Right cardiac atrium (tissue), 5 donors: ENCODE data around the gene PPP2R5C. TPM values are rescaled to one million over a fixed set of nuclear protein-coding genes. Genes with fewer than 3 reads are reported as not detected.

Experiments used
- ATAC-seq, 2 donors: fragments of 200-7000 bp; cut with Tn5 transposase; one replicate each; pipeline versions ENCODE4 v1.8.0 to v1.9.1; 2020; ENCODE audit warnings: moderate library complexity in 2 of 2, mild to moderate bottlenecking in 1 of 2
- DNase-seq, 3 donors: peaks; one replicate each; pipeline ENCODE4 v3.0.0-alpha.2; 2020
- H3K27ac ChIP-seq: one replicate; pipeline ENCODE4 v1.5.1; 2013; ENCODE audit warnings: mild to moderate bottlenecking, low read length, control low read depth, moderate library complexity
- H3K27me3 ChIP-seq: one replicate; pipeline ENCODE4 v1.6.1; 2013; ENCODE audit not compliant: control insufficient read depth, insufficient read depth
- H3K4me1 ChIP-seq: one replicate; pipeline ENCODE4 v1.6.1; 2013; ENCODE audit warnings: low read length; ENCODE audit not compliant: control insufficient read depth, insufficient read depth
- H3K4me3 ChIP-seq: one replicate; pipeline ENCODE4 v1.5.1; 2013; ENCODE audit warnings: low read length, control low read depth
- H3K9me3 ChIP-seq: one replicate; pipeline ENCODE4 v1.6.1; 2013; ENCODE audit warnings: low read length; ENCODE audit not compliant: control insufficient read depth
- WGBS: extraction: QIAGEN DNeasy Blood & Tissue Kit; methylation state at CpG from one replicate; pipeline ENCODE4 v1.1.7; 2013; 5-methylcytosine and 5-hydroxymethylcytosine counted together
- intact Hi-C, 4 donors: fragments of 100-400 bp; cut with DNase I; formaldehyde crosslinking; loops; one replicate each; pipeline versions ENCODE4 v1.11.0 to v1.14.0; 2022 to 2023
- polyA plus RNA-seq: library from polyadenylated mRNA; stranded (reverse); fragments of 200-250 nt; gene quantifications from one replicate; pipeline ENCODE4 v1.2.3, GENCODE V29; 2013
- total RNA-seq, 4 donors: library from RNA; stranded (reverse); fragmentation: NEBNext Ultra II Directional; extraction: Animal tissue kit (Norgen Biotek cat#: 25700); gene quantifications; one replicate each; pipeline ENCODE4 v1.2.1, GENCODE V29; 2021
- donor health status: healthy with polysubstance abuse.
- donor health status: DM: no; HTN: yes; CAD: no.
- donor health status: DM: no; HTN: no; CAD: no.
- donor health status: DM: no; HTN: yes; CAD: no; lungs with severe emphysema.
- donor health status: DM: yes; HTN: yes; CAD: no.

Gene PPP2R5C
- total and polyA plus RNA-seq, 5 donors: 100.0 to 158 (median 144) TPM

DNA sequence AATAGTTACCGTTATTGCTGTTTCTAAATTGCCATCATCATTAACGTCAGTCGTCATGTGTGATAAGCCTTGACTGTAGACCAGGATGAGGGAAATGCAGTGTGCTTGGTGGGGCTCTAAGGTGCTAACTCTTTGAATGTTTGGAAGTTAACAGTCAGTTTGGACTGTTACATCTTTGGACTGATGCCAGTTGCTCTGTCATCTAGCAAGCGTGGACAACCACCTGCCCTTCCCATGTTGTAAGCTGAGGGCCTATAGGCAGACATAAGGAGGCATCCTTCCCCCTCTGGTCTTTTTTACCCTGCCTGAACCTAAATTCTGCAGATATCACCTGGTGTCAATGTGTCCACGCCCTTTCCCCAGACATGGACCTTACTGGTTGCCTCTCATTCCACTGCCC lies 94.4 kb downstream of the PPP2R5C start:
- ATAC-seq: no peak
- DNase-seq: no peak
- Histone ChIP-seq H3K27me3 (no peaks in the 10 kb centered on the region), H3K27ac (no peak overlapping the region), H3K4me1 (peaks cover 8% of the 10 kb centered on the region), H3K9me3 (no peaks in the 10 kb centered on the region), H3K4me3 (no peak overlapping the region)
- 62% methylated on average over 5 of the region's 5 CpGs for WGBS
- intact Hi-C loops: no loop called here

GRCh38 chr14:101856536-101856935 lies 95.0 kb downstream of the PPP2R5C start:
- H3K4me3 ChIP-seq: no peak overlapping the region
- ATAC-seq (no peak), DNase-seq (no peak)
- H3K27ac ChIP-seq: no peak overlapping the region
- H3K27me3 ChIP-seq: no peaks in the 10 kb centered on the region
- WGBS: 77% methylated on average over 4 of the region's 4 CpGs
- H3K9me3 ChIP-seq: no peaks in the 10 kb centered on the region
- H3K4me1 ChIP-seq: peaks cover 8% of the 10 kb centered on the region
- intact Hi-C loops: no loop called here

DNA sequence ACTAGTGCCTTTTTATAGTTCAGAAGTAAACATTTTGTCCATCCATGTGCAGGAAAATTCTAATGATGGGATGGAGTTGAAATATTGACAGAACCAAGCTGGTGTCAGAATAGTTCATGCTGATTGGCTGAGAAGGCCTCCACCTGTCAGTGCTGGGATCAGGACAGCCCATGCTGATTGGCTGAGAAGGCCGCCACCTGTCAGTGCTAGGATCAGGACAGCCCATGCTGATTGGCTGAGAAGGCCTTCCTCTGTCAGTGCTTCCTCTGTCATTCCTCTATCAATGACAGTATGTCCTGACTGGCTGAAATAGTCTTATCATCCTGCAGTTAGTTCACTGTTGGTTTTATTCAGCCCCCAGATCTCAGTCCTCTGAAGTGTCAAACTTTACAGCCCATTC lies 95.7 kb downstream of the PPP2R5C start:
- H3K9me3 ChIP-seq: no peaks in the 10 kb centered on the region
- H3K27me3 ChIP-seq: no peaks in the 10 kb centered on the region
- DNase-seq (no peak), ATAC-seq (no peak)
- no peak overlapping the region for H3K27ac ChIP-seq
- no peak overlapping the region for H3K4me3 ChIP-seq
- peaks cover 12% of the 10 kb centered on the region for H3K4me1 ChIP-seq
- intact Hi-C loops: no loop called here
- WGBS: 96% methylated on average over 1 of the region's 1 CpG

DNA sequence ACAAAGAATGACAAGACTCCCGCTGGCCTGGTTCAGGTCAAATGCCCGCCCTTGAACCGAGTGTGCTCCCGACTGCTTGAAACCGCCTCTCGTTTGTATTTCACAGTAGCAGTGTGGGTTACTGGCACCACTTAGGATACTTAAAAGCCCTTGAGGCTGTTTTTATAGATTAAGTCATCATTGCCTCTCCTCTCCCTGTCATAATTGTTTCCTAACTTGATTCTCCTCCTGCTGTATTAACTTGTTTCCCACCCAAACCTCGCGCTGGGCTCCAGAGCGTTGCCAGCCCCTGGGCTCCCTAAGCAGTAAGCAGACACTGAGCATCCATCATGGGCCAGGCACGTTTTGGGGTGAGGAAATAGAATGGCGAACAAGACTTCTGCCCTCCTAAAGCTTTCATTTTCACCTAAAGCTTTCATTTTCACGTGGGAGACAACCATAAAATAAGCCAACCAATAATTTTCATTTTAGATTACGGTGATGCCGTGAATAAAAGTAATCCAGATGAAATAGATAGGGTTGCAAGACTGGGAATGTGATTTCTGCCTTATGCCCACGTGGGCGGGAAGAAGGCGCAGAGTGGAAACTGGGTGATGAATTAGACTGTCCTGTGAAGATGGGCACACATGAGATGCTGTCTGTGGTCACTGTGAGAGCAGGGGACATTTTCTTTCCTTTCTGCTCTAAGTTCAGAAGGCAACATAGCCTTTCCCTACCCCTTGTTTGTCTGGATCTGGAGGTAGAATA lies 97.5 kb downstream of the PPP2R5C start:
- ATAC-seq: peak; percentile 58 to 71
- intact Hi-C loops: no loop called here
- DNase-seq: no peak
- Histone ChIP-seq H3K27ac (peak overlapping the region; percentile 79), H3K27me3 (no peaks in the 10 kb centered on the region), H3K4me3 (no peak overlapping the region), H3K9me3 (no peaks in the 10 kb centered on the region), H3K4me1 (peaks cover 8% of the 10 kb centered on the region)
- 75% methylated on average over 17 of the region's 17 CpGs for WGBS

DNA sequence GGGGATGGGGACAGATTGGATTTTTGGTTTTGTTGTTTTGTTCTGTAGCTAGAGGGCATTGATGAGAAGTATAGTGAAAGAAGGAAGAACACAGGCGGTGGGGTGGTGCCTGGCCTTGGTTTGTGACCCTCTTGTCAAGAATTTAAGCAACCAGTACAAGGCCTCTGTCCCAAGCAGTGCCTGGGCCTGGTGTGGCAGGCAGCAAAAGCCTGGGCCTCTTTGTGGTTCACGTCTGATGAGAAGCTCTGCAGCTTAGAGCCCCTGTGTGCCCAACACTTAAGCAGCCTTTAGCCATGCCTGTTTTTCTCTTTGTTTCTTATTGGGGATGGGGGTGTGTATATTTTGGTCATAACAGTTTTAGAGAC lies 98.0 kb downstream of the PPP2R5C start:
- intact Hi-C loops: no loop called here
- 86% methylated on average over 2 of the region's 2 CpGs for WGBS
- H3K4me3 ChIP-seq: no peak overlapping the region
- H3K27ac ChIP-seq: no peak overlapping the region
- H3K4me1 ChIP-seq: peaks cover 8% of the 10 kb centered on the region
- DNase-seq: no peak
- H3K27me3 ChIP-seq: no peaks in the 10 kb centered on the region
- ATAC-seq: no peak
- no peaks in the 10 kb centered on the region for H3K9me3 ChIP-seq

- H3K4me3 ChIP-seq: no peak overlapping the region
- no peak overlapping the region for H3K27ac ChIP-seq
- intact Hi-C loops: no loop called here
- DNase-seq (no peak), ATAC-seq (no peak)
- 98% methylated on average over 1 of the region's 1 CpG for WGBS
- peaks cover 8% of the 10 kb centered on the region for H3K4me1 ChIP-seq
- no peaks in the 10 kb centered on the region for H3K9me3 ChIP-seq
- no peaks in the 10 kb centered on the region for H3K27me3 ChIP-seq
Observed at GRCh38 chr14:101859958-101860357, 98.4 kb downstream of the PPP2R5C start.

DNA sequence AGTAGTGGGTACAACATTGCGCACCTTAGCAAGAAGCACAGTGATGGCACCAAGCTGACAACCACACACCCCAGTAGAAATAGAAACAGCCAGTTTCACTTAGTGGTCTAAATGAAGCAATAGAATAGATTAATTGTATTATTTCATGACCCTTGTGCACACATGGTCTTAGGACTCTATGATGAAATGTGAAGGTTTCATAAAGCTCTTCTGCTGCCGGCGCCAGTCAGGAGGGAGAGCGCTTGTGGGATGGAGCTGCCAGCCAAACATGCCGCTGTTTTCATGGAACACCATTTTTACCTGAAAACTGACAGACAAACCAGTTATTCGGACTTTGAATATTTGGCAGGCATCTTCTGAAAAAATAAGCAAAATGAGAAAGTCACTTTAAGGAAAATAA lies 100.0 kb downstream of the PPP2R5C start:
- intact Hi-C loops: no loop called here
- no peak for DNase-seq
- H3K9me3 ChIP-seq: no peaks in the 10 kb centered on the region
- no peak overlapping the region for H3K4me3 ChIP-seq
- WGBS: 92% methylated on average over 6 of the region's 6 CpGs
- ATAC-seq: no peak
- H3K4me1 ChIP-seq: peaks cover 4% of the 10 kb centered on the region
- no peak overlapping the region for H3K27ac ChIP-seq
- H3K27me3 ChIP-seq: no peaks in the 10 kb centered on the region

- no peak for DNase-seq
- no peak overlapping the region for H3K27ac ChIP-seq
- no peaks in the 10 kb centered on the region for H3K27me3 ChIP-seq
- peak in 1 of 2 donors; percentile 64 for ATAC-seq
- no peak overlapping the region for H3K4me3 ChIP-seq
- intact Hi-C loops: no loop called here
- WGBS: 66% methylated on average over 4 of the region's 4 CpGs
- peaks cover 4% of the 10 kb centered on the region for H3K4me1 ChIP-seq
- no peaks in the 10 kb centered on the region for H3K9me3 ChIP-seq
Observed at GRCh38 chr14:101862177-101862576, 100.7 kb downstream of the PPP2R5C start.

GRCh38 chr14:101862711-101863110 lies 101.2 kb downstream of the PPP2R5C start:
- no peak overlapping the region for H3K27ac ChIP-seq
- intact Hi-C loops: no loop called here
- no peaks in the 10 kb centered on the region for H3K27me3 ChIP-seq
- peaks cover 4% of the 10 kb centered on the region for H3K4me1 ChIP-seq
- WGBS: 99% methylated on average over 4 of the region's 4 CpGs
- no peaks in the 10 kb centered on the region for H3K9me3 ChIP-seq
- no peak for ATAC-seq
- H3K4me3 ChIP-seq: no peak overlapping the region
- DNase-seq: no peak

GRCh38 chr14:101865288-101865687 lies 103.8 kb downstream of the PPP2R5C start:
- Histone ChIP-seq H3K27me3 (no peaks in the 10 kb centered on the region), H3K4me3 (no peak overlapping the region), H3K9me3 (no peaks in the 10 kb centered on the region), H3K4me1 (peaks cover 6% of the 10 kb centered on the region), H3K27ac (no peak overlapping the region)
- WGBS: 78% methylated on average over 9 of the region's 9 CpGs
- ATAC-seq (no peak), DNase-seq (no peak)
- intact Hi-C loops: no loop called here

DNA sequence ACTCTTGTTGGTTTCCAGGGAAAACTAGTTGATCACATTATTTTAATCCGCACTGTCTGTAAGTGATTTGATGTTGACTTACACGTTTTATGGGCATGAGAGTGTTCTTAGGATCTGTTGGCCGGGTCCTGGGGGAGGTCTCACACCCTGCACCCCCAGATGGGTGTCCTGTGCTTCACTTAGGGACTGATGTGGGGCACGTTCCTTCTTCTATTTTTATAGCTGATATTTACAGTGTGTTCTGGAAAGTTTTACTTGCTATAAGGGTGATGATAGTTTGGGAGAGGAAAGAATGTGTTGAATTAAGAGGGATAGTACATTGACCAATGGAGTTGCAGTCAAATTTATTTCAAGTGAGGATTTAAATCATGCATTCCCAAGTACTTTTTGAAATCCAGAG lies 106.3 kb downstream of the PPP2R5C start:
- no peak for DNase-seq
- peak; percentile 41 to 56 for ATAC-seq
- WGBS: 61% methylated on average over 4 of the region's 4 CpGs
- H3K4me1 ChIP-seq: peaks cover 2% of the 10 kb centered on the region
- intact Hi-C loops: no loop called here
- H3K9me3 ChIP-seq: no peaks in the 10 kb centered on the region
- H3K4me3 ChIP-seq: no peak overlapping the region
- H3K27me3 ChIP-seq: no peaks in the 10 kb centered on the region
- no peak overlapping the region for H3K27ac ChIP-seq

- intact Hi-C loops: no loop called here
Observed at GRCh38 chr14:101869217-101869616, 107.7 kb downstream of the PPP2R5C start.

More at GRCh38 chr14:101869217-101869616, 107.7 kb downstream of the PPP2R5C start:
- Histone ChIP-seq H3K27me3 (no peaks in the 10 kb centered on the region), H3K4me1 (peaks cover 2% of the 10 kb centered on the region), H3K4me3 (no peak overlapping the region), H3K27ac (no peak overlapping the region), H3K9me3 (no peaks in the 10 kb centered on the region)
- 92% methylated on average over 8 of the region's 8 CpGs for WGBS
- ATAC-seq (no peak), DNase-seq (no peak)
